GM12878 (cell line): ENCODE results near the gene EFNA2. TPM values are rescaled to one million over a fixed set of nuclear protein-coding genes. Genes with fewer than 3 reads are reported as not detected.

Experiments used
- ATAC-seq: fragments of 200-7000 bp; cut with Tn5 transposase; 3 replicates; pipeline ENCODE4 v1.9.1; 2020; ENCODE audit warnings: mild to moderate bottlenecking, moderate library complexity
- BruUV-seq: library from RNA; stranded (reverse); fragments of 400-500 nt; replicated peaks from 2 replicates; lab custom pipeline; 2021; lab: Mats Ljungman, UMichigan
- CTCF ChIA-PET: fragments of 300-600 bp; sonication (Branson Sonifier 250); formaldehyde crosslinking; extraction: SDS; loops from one replicate; lab custom pipeline; 2021; ENCODE audit warnings: inconsistent platforms; lab: Yijun Ruan, JAX
- POLR2A ChIA-PET: fragments of 350-600 bp; formaldehyde crosslinking; extraction: SDS; loops from one replicate; lab custom pipeline; 2021; ENCODE audit warnings: inconsistent platforms; lab: Charles Lee
- RAD21 ChIA-PET: fragments of 300-600 bp; sonication (Branson Sonifier 250); formaldehyde crosslinking; loops from one replicate; lab custom pipeline; 2023; ENCODE audit warnings: antibody characterized with exemption; ENCODE audit not compliant: unreplicated experiment; lab: Charles Lee
- SMC1A ChIA-PET: fragments of 300-600 bp; sonication (Branson Sonifier 250); formaldehyde crosslinking; loops from one replicate; lab custom pipeline; 2023; ENCODE audit not compliant: unreplicated experiment, uncharacterized antibody; lab: Charles Lee
- DNase-seq: peaks from one replicate; pipeline ENCODE4 v3.0.0-alpha.2; 2011; ENCODE audit warnings: low read depth, low spot score
- FAIRE-seq: peaks from 3 replicates; lab custom pipeline; 2011; peaks lifted over from hg19 to GRCh38; lab: Jason Lieb, UNC
- H2AFZ ChIP-seq: 2 replicates; pipeline ENCODE4 v1.6.0; 2011; ENCODE audit warnings: low read depth, low read length, control low read depth; ENCODE audit not compliant: control insufficient read depth
- H3K27ac ChIP-seq: 2 replicates; pipeline ENCODE4 v1.5.1; 2011; ENCODE audit warnings: control low read depth; ENCODE audit not compliant: control insufficient read depth, insufficient read depth
- H3K27me3 ChIP-seq, 2 experiments: replicated peaks in 1 of 2; 2 replicates each; pipeline versions ENCODE4 v1.6.0 to v1.6.1; 2011; ENCODE audit warnings: low read length in 1 of 2; ENCODE audit not compliant: control insufficient read depth in 2 of 2, insufficient read depth in 2 of 2
- H3K36me3 ChIP-seq, 2 experiments: 2 replicates each; pipeline ENCODE4 v1.5.1; 2011; ENCODE audit warnings: low read length in 1 of 2; ENCODE audit not compliant: control insufficient read depth in 2 of 2, insufficient read depth in 2 of 2
- H3K4me1 ChIP-seq: 2 replicates; pipeline ENCODE4 v1.6.1; 2011; ENCODE audit warnings: mild to moderate bottlenecking, low read length, moderate library complexity, mixed read lengths; ENCODE audit not compliant: control insufficient read depth, insufficient read depth
- H3K4me2 ChIP-seq: 2 replicates; pipeline ENCODE4 v1.6.0; 2011; ENCODE audit warnings: control low read depth; ENCODE audit not compliant: control insufficient read depth, insufficient read depth
- H3K4me3 ChIP-seq: fragments of 200-600 bp; sonication (generic); 2 replicates; pipeline ENCODE4 v1.5.1; 2016
- H3K79me2 ChIP-seq: 2 replicates; pipeline ENCODE4 v1.6.0; 2011; ENCODE audit warnings: low read length; ENCODE audit not compliant: control insufficient read depth, insufficient read depth
- H3K9ac ChIP-seq: 2 replicates; pipeline ENCODE4 v1.8.0; 2011; ENCODE audit warnings: low read length, control low read depth, mixed read lengths; ENCODE audit not compliant: control insufficient read depth, insufficient read depth
- H3K9me3 ChIP-seq: replicated peaks from 3 replicates; pipeline ENCODE4 v1.5.1; 2011; ENCODE audit warnings: mild to moderate bottlenecking, low read length; ENCODE audit not compliant: control insufficient read depth, insufficient read depth
- H4K20me1 ChIP-seq: 2 replicates; pipeline ENCODE4 v1.6.0; 2011; ENCODE audit not compliant: control insufficient read depth, insufficient read depth
- BCLAF1 ChIP-seq: fragments of 450-650 bp; IDR thresholded peaks from 2 replicates; pipeline ENCODE4 v1.6.1; 2017; ENCODE audit warnings: antibody characterized with exemption, mild to moderate bottlenecking, moderate library complexity
- CREB1 ChIP-seq: IDR thresholded peaks from 2 replicates; pipeline ENCODE4 v1.6.1; 2012; ENCODE audit warnings: low read depth, mild to moderate bottlenecking, inconsistent platforms
- DPF2 ChIP-seq: fragments of 450-650 bp; IDR thresholded peaks from 2 replicates; pipeline ENCODE4 v1.6.1; 2017; ENCODE audit warnings: mild to moderate bottlenecking
- ELK1 ChIP-seq: IDR thresholded peaks from 2 replicates; pipeline ENCODE4 v1.6.1; 2012; ENCODE audit warnings: low read depth, low read length, improper control_type of control experiment
- ESRRA ChIP-seq: IDR thresholded peaks from 2 replicates; pipeline ENCODE4 v1.6.1; 2012; ENCODE audit warnings: mild to moderate bottlenecking, low read length, improper control_type of control experiment
- HDGF ChIP-seq: fragments of 450-650 bp; IDR thresholded peaks from 2 replicates; pipeline ENCODE4 v1.6.1; 2016; ENCODE audit warnings: antibody characterized with exemption
- MYB ChIP-seq: fragments of 150-350 bp; IDR thresholded peaks from 2 replicates; pipeline ENCODE4 v1.6.1; 2014; ENCODE audit warnings: mild to moderate bottlenecking, low read depth, low read length, borderline replicate concordance
- RUNX3 ChIP-seq: IDR thresholded peaks from 2 replicates; pipeline ENCODE4 v1.6.1; 2012; ENCODE audit warnings: low read length, inconsistent platforms
- SRF ChIP-seq, 2 experiments: IDR thresholded peaks; 2 replicates each; pipeline ENCODE4 v1.6.1; 2011; ENCODE audit warnings: low read depth in 2 of 2, low read length in 2 of 2, mild to moderate bottlenecking in 1 of 2, moderate library complexity in 1 of 2
- WGBS: methylation state at CpG from one replicate; pipeline ENCODE4 v1.1.6; 2016; ENCODE audit warnings: low lambda C conversion rate; ENCODE audit not compliant: insufficient replicate concordance, insufficient coverage; ENCODE audit errors: missing lambda C conversion rate; 5-methylcytosine and 5-hydroxymethylcytosine counted together
- in situ Hi-C: fragments of 300-500 bp; cut with MboI; formaldehyde crosslinking; loops from 9 replicates; pipeline ENCODE4 v1.14.3; 2018; ENCODE audit warnings: mixed read lengths
- intact Hi-C: fragments of 100-400 bp; cut with micrococcal nuclease; formaldehyde crosslinking; loops from one replicate; pipeline ENCODE4 v1.14.2; 2022; ENCODE audit not compliant: unreplicated experiment
- polyA plus RNA-seq, 11 experiments: library from polyadenylated mRNA; depleted of rRNA in 4 of 11; unstranded in 6 of 11; stranded (reverse) in 5 of 11; fragments of >200 nt; fragmentation: Nextera tagmentation in 4 of 11; fragmentation: Illumina TruSeq in 1 of 11; extraction: Ambion mirVana in 4 of 11; extraction: Trizol in 1 of 11; gene quantifications; 1 replicate in 1 of 11; 2 replicates in 10 of 11; pipeline versions ENCODE4 v1.2.1 to v1.2.3, GENCODE V29; 2011 to 2016; ENCODE audit warnings: inconsistent platforms in 2 of 11, missing spikeins in 2 of 11, low read depth in 1 of 11
- total RNA-seq, 4 experiments: library from RNA; depleted of rRNA in 3 of 4; stranded (reverse); fragments of >200 nt in 3 of 4; fragmentation: Illumina TruSeq in 1 of 4; extraction: Trizol in 1 of 4; gene quantifications; 2 replicates each; pipeline versions ENCODE4 v1.2.1 to v1.2.3, GENCODE V29; 2013 to 2021

EFNA2 gene
- total and polyA plus RNA-seq, 10 of the 15 experiments (the other 5 are each of a cell fraction or from before 2014, with no cell fraction given) = not detected

- peaks cover 20% of the 10 kb centered on the region for H3K79me2 ChIP-seq
Observed at GRCh38 chr19:1244693-1245451, 40.8 kb upstream of the EFNA2 start.

More at GRCh38 chr19:1244693-1245451, 40.8 kb upstream of the EFNA2 start:
- ATAC-seq = peak; percentile 9; the same call in 1 of the 3 replicates
- no TSS peak for BruUV-seq
- intact Hi-C loops (loop anchor here (1.0 to 10.0 kb wide), 3 partner anchors 21 to 320 kb away; partner anchors contain the start of genes ARID3A and GPX4), in situ Hi-C loops (no loop called here)
- Histone ChIP-seq H3K9me3 (no peaks in the 10 kb centered on the region), H3K4me1 (peaks cover 30% of the 10 kb centered on the region), H3K9ac (no peak overlapping the region; the same call in 1 of the 2 replicates), H3K4me3 (peak overlapping the region; percentile 57), H3K36me3 (no peaks in the 10 kb centered on the region; a peak in 2 of 4 replicates), H4K20me1 (no peaks in the 10 kb centered on the region), H3K27me3 (no peaks in the 10 kb centered on the region), H2AFZ (no peak overlapping the region), H3K4me2 (peak overlapping the region; percentile 66), H3K27ac (no peak overlapping the region)
- ChIA-PET POLR2A (interaction anchor here (0.6 to 7.7 kb wide), 9 partner anchors 8 to 128 kb away, joined by 3 to 184 read pairs (median 5); partner anchors contain the start of genes CIRBP and FAM174C), CTCF (interaction anchor here (0.6 to 6.1 kb wide), 34 partner anchors 8 to 297 kb away, joined by 3 to 363 read pairs (median 4); partner anchors contain the start of genes ARHGAP45, CIRBP, FAM174C and WDR18), RAD21 (interaction anchor here (0.6 to 5.1 kb wide), 22 partner anchors 8 to 321 kb away, joined by 3 to 336 read pairs (median 4); partner anchors contain the start of genes ARHGAP45, CIRBP, FAM174C and NDUFS7), SMC1A (interaction anchor here (0.7 to 6.9 kb wide), 10 partner anchors 8 to 143 kb away, joined by 3 to 172 read pairs (median 4); partner anchors contain the start of genes CIRBP and FAM174C)
- TF ChIP-seq DPF2 (0 out of 2 replicates have a peak, but pooled peaks have one; percentile 47), CREB1 (0 out of 2 replicates have a peak, but pooled peaks have one; percentile 2), BCLAF1 (no peak), SRF (IDR thresholded peaks at IDR 0.05; ENCODE audit: low read depth in 2 of 2, low read length in 2 of 2) (no peak), HDGF (0 out of 2 replicates have a peak, but pooled peaks have one; percentile 44), ELK1 (0 out of 2 replicates have a peak, but pooled peaks have one; percentile 0), ESRRA (no peak), RUNX3 (no peak), MYB (no peak)
- no peak for FAIRE-seq
- no peak for DNase-seq
- 26% methylated on average over 31 of the region's 31 CpGs for WGBS
